Measurements from ENCODE around the gene CADPS. TPM values are rescaled to one million over a fixed set of nuclear protein-coding genes. Genes with fewer than 3 reads are reported as not detected.

Gene CADPS
- polyA plus RNA-seq, 1 donor from 2014 or later = 118 TPM

DNA sequence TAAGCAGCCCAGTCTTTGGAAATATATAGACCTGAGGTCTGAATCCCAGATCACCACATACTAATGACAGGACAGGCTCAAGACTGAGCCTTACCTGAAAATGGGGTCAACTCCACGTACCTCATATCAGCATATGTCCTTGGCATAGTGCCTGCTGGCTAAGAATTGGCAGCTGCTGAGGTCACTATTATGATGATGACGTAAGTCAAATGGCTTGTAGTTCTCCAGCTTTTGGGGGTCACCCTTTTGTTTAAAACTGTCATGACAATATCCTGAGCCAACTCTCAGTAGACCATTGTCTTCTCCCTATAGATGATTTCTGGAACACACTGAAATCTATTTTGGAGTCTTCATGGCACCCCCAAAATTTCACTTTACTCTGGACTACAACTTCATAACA lies 16.8 kb upstream of the CADPS start:
- H3K4me2 ChIP-seq (ENCODE audit: low read length) = no peak overlapping the region
- TF ChIP-seq REST (IDR thresholded peaks at IDR 0.05; ENCODE audit: borderline replicate concordance) (no peak), RAD21 (conservative IDR thresholded peaks at IDR 0.05) (no peak), EP300 (conservative IDR thresholded peaks at IDR 0.05; ENCODE audit: poor library complexity, severe bottlenecking) (no peak), TAF1 (IDR thresholded peaks at IDR 0.05; ENCODE audit: low read depth) (no peak), SMC3 (conservative IDR thresholded peaks at IDR 0.05; ENCODE audit: poor library complexity) (no peak), EZH2 (IDR thresholded peaks at IDR 0.05; ENCODE audit: borderline replicate concordance, insufficient read depth, low read length, poor library complexity, severe bottlenecking) (no peak), POLR2AphosphoS5 (IDR thresholded peaks at IDR 0.05) (no peak), MXI1 (conservative IDR thresholded peaks at IDR 0.05; ENCODE audit: poor library complexity, severe bottlenecking) (no peak)
- TF ChIP-seq, protein P1, sequence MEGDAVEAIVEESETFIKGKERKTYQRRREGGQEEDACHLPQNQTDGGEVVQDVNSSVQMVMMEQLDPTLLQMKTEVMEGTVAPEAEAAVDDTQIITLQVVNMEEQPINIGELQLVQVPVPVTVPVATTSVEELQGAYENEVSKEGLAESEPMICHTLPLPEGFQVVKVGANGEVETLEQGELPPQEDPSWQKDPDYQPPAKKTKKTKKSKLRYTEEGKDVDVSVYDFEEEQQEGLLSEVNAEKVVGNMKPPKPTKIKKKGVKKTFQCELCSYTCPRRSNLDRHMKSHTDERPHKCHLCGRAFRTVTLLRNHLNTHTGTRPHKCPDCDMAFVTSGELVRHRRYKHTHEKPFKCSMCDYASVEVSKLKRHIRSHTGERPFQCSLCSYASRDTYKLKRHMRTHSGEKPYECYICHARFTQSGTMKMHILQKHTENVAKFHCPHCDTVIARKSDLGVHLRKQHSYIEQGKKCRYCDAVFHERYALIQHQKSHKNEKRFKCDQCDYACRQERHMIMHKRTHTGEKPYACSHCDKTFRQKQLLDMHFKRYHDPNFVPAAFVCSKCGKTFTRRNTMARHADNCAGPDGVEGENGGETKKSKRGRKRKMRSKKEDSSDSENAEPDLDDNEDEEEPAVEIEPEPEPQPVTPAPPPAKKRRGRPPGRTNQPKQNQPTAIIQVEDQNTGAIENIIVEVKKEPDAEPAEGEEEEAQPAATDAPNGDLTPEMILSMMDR (IDR thresholded peaks at IDR 0.05; ENCODE audit: poor library complexity, severe bottlenecking) = no peak
- no peak overlapping the region for H3K4me3 ChIP-seq (ENCODE audit: low read length)
- H3K9ac ChIP-seq (ENCODE audit: low read length) = no peak overlapping the region
- H4K20me1 ChIP-seq (ENCODE audit: insufficient read depth) = no peaks in the 10 kb centered on the region
- H3F3A ChIP-seq (ENCODE audit: insufficient read depth, low read length, poor library complexity, severe bottlenecking) = no peaks in the 10 kb centered on the region
- H3K9me3 ChIP-seq (ENCODE audit: low read length) = no peaks in the 10 kb centered on the region
- H2AFZ ChIP-seq (ENCODE audit: low read depth, low read length) = no peak overlapping the region
- H3K27me3 ChIP-seq (ENCODE audit: insufficient read depth, low read depth, low read length) = no peaks in the 10 kb centered on the region
- H3K79me2 ChIP-seq (replicated peaks; ENCODE audit: insufficient read depth, low read length) = no peaks in the 10 kb centered on the region
- H3K27ac ChIP-seq (ENCODE audit: low read length) = no peak overlapping the region
- no peaks in the 10 kb centered on the region for H3K9me2 ChIP-seq (ENCODE audit: insufficient read depth, low read length)
- H3K36me3 ChIP-seq (ENCODE audit: insufficient read depth, low read length) = no peaks in the 10 kb centered on the region

- no peak overlapping the region for H2AFZ ChIP-seq (ENCODE audit: low read depth, low read length)
- no peak overlapping the region for H3K27ac ChIP-seq (ENCODE audit: low read length)
Measured at GRCh38 chr3:62888778-62889177, 13.6 kb upstream of the CADPS start.

DNA sequence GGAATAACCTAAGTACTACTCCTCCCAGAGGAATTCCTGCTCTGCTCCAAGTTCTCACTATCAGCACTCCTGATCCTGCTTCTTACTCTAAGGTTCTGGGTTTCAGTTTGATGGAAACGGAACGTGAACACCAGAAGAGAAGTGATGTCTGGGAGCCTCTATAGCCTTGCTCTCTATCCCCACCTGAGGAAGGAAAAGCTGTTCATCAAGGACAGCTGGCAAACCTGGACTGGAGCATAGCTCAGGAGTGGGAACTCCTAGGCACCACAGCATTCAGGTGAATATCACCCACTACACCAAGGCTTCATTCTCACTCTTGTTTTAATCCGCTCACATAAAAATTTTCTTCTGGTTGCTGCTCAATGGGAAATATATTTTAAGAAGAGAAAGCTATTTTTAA lies 13.0 kb upstream of the CADPS start:
- no peaks in the 10 kb centered on the region for H3K36me3 ChIP-seq (ENCODE audit: insufficient read depth, low read length)
- H4K20me1 ChIP-seq (ENCODE audit: insufficient read depth) = no peaks in the 10 kb centered on the region
- H3F3A ChIP-seq (ENCODE audit: insufficient read depth, low read length, poor library complexity, severe bottlenecking) = no peaks in the 10 kb centered on the region
- no peak overlapping the region for H3K4me2 ChIP-seq (ENCODE audit: low read length)
- H3K9me2 ChIP-seq (ENCODE audit: insufficient read depth, low read length) = no peaks in the 10 kb centered on the region
- H3K27me3 ChIP-seq (ENCODE audit: insufficient read depth, low read depth, low read length) = no peaks in the 10 kb centered on the region
- H3K27ac ChIP-seq (ENCODE audit: low read length) = no peak overlapping the region
- H3K9me3 ChIP-seq (ENCODE audit: low read length) = no peaks in the 10 kb centered on the region
- H3K79me2 ChIP-seq (replicated peaks; ENCODE audit: insufficient read depth, low read length) = no peaks in the 10 kb centered on the region
- TF ChIP-seq, protein P1 (IDR thresholded peaks at IDR 0.05; ENCODE audit: poor library complexity, severe bottlenecking) = no peak
- no peak for TF ChIP-seq RAD21 (conservative IDR thresholded peaks at IDR 0.05)
- no peak for TF ChIP-seq SMC3 (conservative IDR thresholded peaks at IDR 0.05; ENCODE audit: poor library complexity)
- no peak for TF ChIP-seq EP300 (conservative IDR thresholded peaks at IDR 0.05; ENCODE audit: poor library complexity, severe bottlenecking)
- no peak for TF ChIP-seq POLR2AphosphoS5 (IDR thresholded peaks at IDR 0.05)
- no peak for TF ChIP-seq EZH2 (IDR thresholded peaks at IDR 0.05; ENCODE audit: borderline replicate concordance, insufficient read depth, low read length, poor library complexity, severe bottlenecking)
- no peak for TF ChIP-seq MXI1 (conservative IDR thresholded peaks at IDR 0.05; ENCODE audit: poor library complexity, severe bottlenecking)
- TF ChIP-seq TAF1 (IDR thresholded peaks at IDR 0.05; ENCODE audit: low read depth) = no peak
- no peak for TF ChIP-seq REST (IDR thresholded peaks at IDR 0.05; ENCODE audit: borderline replicate concordance)
- no peak overlapping the region for H3K4me3 ChIP-seq (ENCODE audit: low read length)
- H2AFZ ChIP-seq (ENCODE audit: low read depth, low read length) = no peak overlapping the region
- H3K9ac ChIP-seq (ENCODE audit: low read length) = no peak overlapping the region

More at GRCh38 chr3:62888778-62889177, 13.6 kb upstream of the CADPS start:
- Histone ChIP-seq H3K27me3 (ENCODE audit: insufficient read depth, low read depth, low read length) (no peaks in the 10 kb centered on the region), H3K9me2 (ENCODE audit: insufficient read depth, low read length) (no peaks in the 10 kb centered on the region), H3K9me3 (ENCODE audit: low read length) (no peaks in the 10 kb centered on the region), H3F3A (ENCODE audit: insufficient read depth, low read length, poor library complexity, severe bottlenecking) (no peaks in the 10 kb centered on the region), H3K36me3 (ENCODE audit: insufficient read depth, low read length) (no peaks in the 10 kb centered on the region), H3K4me3 (ENCODE audit: low read length) (no peak overlapping the region), H4K20me1 (ENCODE audit: insufficient read depth) (no peaks in the 10 kb centered on the region), H3K9ac (ENCODE audit: low read length) (no peak overlapping the region), H3K4me2 (ENCODE audit: low read length) (no peak overlapping the region), H3K79me2 (replicated peaks; ENCODE audit: insufficient read depth, low read length) (no peaks in the 10 kb centered on the region)
- TF ChIP-seq TAF1 (IDR thresholded peaks at IDR 0.05; ENCODE audit: low read depth) = no peak

Data from neural cell (in vitro differentiated cells).